Stimulated activated naive CD8-positive, alpha-beta T cell treated with anti-CD3 and anti-CD28 coated beads, Interleukin-15, Interleukin-2, amounts not matched to agents 100 U/mL and 50 U/mL, for 24 hours (primary cell): ENCODE results near the gene UQCRQ.
"Not testable (repeated sequence)": the region's sequence is repeated elsewhere in the genome, so short reads cannot be mapped to it uniquely, and the experiment has no call there.

Source experiments
- ATAC-seq: fragments of 150-1000 bp; cut with Tn5 transposase; one replicate; pipeline ENCODE4 v1.10.0; 2021
- DNase-seq: peaks from one replicate; pipeline ENCODE4 v3.0.0; 2021

The UQCRQ gene

GRCh38 chr5:132834057-132834456 is 32.4 kb upstream of the UQCRQ start:
- no peak for ATAC-seq
- no peak for DNase-seq

DNA sequence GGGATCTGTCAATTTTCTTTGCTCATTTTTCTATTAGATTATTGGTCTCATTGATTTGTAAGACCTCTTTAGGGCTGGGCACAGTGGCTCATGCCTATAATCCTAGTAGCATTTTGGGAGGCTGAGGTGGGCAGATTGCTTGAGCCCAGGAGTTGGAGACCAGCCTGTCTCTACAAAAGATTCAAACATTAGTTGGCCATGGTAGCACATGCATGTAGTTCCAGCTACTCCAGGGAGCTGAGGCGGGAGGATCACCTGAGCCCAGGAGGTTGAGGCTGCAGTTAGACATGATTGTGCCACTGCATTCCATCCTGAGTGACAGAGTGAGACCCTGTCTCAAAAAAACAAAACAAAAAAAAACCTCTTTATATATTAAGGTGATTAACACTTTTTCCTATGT is 29.6 kb upstream of the UQCRQ start:
- DNase-seq (no peak), ATAC-seq (no peak)

- DNase-seq: no peak
- no peak for ATAC-seq
Measured at GRCh38 chr5:132837868-132838267, 28.6 kb upstream of the UQCRQ start.

- no peak for DNase-seq
Measured at GRCh38 chr5:132838516-132839282, 27.7 kb upstream of the UQCRQ start.

GRCh38 chr5:132839426-132840301 is 26.8 kb upstream of the UQCRQ start:
- ATAC-seq: no peak
- no peak for DNase-seq

More at GRCh38 chr5:132838516-132839282, 27.7 kb upstream of the UQCRQ start:
- ATAC-seq: no peak

DNA sequence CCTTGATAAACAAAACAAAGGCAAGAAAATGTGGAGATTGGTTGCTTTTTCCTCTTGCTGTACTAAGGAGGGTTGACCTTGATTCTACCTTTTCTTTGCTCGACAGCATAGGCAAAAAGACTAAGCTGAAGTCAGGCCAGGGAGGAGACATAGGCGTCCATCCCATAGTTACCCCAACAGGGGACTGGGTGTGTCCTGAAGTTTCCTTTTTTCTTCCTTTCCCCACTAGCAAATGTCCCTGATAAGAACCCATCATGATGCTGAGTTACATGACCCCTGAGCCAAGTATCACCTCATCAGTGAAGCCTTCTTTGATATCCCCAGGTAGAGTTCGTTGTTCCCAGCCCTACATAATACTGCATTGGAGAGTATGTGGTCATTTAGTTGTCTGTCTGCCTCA is 26.1 kb upstream of the UQCRQ start:
- ATAC-seq (no peak), DNase-seq (no peak)

DNA sequence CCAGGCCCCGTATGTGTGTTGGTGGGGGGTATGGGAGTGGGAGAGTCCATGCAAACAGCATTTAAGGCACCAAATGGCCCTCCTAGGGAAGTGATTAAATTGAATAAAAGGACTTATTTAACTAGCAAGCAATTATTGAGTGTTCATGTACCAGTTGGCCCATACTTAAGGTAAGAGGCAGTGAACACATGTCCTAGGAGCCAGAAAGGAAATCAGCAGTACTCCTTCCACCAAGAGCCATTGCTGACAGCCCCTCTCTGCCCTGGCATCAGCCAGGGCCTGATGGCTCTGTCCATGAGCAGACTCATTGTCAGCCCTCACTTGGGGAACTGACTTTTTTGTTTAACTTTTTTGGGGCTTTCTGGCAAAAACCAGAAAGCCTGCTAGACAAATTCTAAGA is 25.5 kb upstream of the UQCRQ start:
- no peak for DNase-seq
- ATAC-seq: no peak

DNA sequence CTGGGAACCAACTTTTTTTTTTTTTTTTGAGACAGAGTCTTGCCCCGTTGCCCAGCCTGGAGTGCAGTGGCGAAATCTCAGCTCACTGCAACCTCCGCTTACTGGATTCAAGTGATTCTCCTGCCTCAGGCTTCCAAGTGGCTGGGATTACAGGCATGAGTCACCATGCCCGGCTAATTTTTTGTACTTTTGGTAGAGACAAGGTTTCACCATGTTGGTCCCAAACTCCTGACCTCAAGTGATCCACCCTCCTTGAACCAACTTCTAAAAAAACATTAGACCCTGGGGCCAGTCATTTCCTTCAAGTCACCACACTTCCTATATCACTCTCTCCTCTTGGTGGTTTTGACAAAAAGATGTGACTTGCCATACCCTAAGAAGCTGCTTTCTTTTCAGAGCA is 25.1 kb upstream of the UQCRQ start:
- no peak for ATAC-seq
- DNase-seq: no peak

DNA sequence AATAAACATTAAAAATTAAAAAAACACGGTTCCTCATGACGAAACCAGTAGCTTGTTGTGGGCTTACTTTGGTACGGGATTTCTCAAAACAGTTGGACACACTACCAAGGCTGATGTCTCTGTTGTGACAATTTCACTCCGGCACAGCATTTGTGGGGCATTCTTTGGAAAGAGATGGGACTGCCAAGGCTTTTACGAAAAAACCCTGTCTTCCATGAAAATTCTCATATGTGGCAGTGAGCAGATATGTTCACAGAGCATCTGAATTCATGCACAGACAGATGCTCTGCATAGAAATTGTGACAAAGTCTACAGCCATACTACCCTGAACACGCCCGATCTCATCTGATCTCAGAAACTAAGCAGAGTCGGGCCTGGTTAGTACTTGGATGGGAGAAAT is 18.2 kb upstream of the UQCRQ start:
- no peak for ATAC-seq
- DNase-seq: no peak

- DNase-seq (no peak), ATAC-seq (no peak)
Measured at GRCh38 chr5:132849347-132849746, 17.1 kb upstream of the UQCRQ start.

DNA sequence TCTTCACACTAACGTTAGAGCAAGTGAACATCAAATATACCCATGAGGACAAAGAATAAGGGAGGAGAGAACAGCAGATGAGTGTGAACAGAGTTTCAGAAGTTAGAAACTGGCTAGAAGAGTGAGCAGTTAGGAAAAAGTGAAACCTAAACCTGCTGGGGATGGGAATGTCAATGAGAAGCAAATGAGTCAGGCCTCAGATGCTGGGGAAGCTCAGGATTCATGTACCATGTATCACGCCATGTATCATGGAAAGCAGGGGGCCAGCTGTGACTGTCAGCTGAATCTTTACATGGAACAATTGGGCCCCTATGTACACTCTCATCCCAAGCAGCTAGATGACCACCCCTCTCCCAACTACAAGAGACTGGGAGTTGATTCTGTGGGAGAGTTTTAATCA is 16.4 kb upstream of the UQCRQ start:
- ATAC-seq: no peak
- no peak for DNase-seq

- no peak for DNase-seq
Measured at GRCh38 chr5:132853323-132853722, 13.1 kb upstream of the UQCRQ start.

DNA sequence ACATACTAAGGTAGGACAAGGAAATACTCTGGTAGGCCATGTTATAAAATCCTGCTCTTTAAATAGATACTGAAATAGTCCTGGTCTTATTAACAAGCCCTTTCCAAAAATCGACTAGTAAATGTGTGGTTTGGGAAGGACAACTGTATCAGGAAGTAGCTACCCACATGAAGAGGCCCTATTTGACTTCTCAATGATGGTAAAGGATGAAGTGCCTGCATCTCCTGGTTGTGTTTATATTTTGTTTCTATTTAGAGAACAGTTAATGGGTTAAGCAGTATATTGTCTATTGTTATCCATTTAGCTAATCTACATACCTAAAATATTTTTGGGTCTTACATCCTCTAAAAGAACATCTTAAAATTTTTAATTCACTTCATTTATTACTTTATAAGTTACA is 12.7 kb upstream of the UQCRQ start:
- DNase-seq: no peak
- no peak for ATAC-seq

More at GRCh38 chr5:132853323-132853722, 13.1 kb upstream of the UQCRQ start:
- no peak for ATAC-seq

DNA sequence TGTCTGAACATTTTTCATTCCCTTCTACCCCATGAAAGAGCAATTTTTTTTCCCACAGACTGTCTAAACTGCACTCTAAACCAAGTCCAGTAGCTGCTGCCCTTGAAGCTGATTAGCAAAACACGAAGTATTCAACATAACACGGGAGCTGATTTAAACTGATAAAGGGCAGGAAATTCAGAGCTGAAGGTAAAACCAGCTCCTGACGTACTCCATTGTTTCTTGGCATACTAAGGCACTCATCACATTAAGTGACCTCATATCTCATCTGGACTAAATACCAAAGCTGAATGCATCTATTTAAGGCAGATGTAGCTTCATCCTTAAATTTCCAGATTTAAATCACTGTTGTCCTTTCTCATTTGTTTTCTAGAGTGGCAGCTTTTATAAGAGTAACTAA is 12.1 kb upstream of the UQCRQ start:
- ATAC-seq (no peak), DNase-seq (no peak)

DNA sequence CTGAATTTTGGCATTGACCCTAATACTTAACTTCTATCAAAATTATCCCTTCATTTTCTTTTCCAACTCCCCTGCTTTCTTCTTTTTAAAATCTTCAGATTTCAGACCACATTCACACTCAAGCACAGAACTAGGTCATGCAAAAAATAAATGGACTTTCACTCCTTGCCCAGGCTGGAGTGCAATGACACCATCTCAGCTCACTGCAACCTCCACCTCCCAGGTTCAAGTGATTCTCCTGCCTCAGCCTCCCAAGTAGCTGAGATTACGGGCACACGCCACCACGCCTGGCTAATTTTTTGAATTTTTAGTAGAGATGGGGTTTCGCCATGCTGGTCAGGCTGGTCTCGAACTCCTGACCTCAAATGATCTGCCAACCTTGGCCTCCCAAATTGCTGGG is 11.4 kb upstream of the UQCRQ start:
- DNase-seq, ATAC-seq: not testable (repeated sequence)

GRCh38 chr5:132856011-132856410 is 10.4 kb upstream of the UQCRQ start:
- ATAC-seq (no peak), DNase-seq (no peak)

DNA sequence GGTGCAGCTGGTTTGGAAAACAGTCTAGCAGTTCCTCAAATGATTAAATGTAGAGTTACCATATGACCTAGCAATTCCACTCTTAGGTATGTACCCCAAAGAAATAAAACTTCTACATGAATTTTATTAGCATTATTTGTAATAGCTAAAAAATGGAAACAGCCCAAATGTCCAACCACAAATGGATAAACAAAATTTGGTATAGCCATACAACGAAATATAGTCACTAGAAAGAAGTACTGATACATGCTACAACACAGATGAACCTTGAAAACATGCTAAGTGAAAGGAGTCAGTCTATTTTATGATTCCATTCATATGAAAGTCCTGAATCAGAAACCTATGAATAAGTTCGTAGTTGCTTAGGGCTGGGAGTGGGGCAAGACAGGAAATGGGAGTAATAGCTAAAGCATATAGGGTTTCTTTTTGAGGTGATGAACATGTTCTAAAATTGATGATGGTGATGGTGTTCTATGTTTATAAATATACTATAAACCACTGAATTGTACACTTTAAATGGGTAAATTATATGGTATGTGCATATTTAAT is 6.5 kb upstream of the UQCRQ start:
- ATAC-seq: no peak
- no peak for DNase-seq

- no peak for DNase-seq
- no peak for ATAC-seq
Measured at GRCh38 chr5:132860742-132861141, 5.7 kb upstream of the UQCRQ start.

DNA sequence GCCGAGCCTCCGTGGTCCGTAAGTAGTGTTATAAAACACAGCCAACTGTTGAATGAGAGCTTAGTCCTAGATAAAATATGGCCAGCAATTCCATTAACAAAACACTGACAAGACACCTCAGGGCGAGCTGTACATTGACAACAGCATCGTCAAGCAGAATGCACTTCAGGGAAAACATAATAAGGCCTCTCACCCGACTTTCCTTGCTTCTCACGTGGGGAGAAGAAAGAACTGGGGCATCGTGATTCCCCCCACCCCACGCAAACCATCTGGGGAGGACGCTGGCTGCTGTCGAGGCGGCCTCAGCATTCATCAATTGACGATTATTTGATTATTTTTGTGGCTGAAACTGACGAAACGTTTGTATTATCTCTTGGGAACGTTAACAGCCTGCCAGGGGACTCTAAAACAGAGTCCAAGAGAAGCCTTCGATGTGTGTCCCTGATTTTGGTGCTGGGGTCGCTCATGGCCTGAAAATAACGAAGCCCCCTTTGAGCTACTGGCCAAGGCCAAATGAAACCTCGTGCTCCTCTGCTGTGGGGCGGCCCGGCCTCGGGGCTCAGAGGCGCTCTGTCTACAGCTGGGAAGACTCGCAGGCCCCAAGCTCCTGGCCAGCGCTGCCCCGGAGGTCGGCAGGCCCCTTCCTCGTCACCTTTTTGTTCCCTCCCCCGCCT is 637 bp upstream of the UQCRQ start:
- ATAC-seq: peak; percentile 35
- no peak for DNase-seq

GRCh38 chr5:132867046-132867451 is 607 bp downstream of the UQCRQ start:
- DNase-seq (no peak), ATAC-seq (no peak)

DNA sequence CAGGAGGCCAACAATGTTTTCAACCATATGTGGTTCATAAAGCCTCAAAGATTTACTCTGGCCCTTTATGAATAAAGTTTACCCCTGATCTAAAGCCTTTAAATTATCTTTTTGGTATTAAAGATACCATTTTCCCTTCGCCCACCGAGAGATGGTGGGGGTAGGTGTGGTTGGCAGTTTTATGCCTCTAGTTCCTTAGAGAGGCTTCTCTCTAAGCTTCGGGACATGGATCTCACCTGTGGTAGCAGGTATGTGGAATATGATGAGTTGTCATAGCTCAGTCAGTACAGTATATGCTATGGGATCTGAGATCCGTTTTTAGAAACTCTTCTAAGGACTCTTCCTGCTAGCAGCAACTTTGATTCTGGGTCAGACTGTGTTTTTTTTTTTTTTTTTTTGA is 2.3 kb downstream of the UQCRQ start:
- DNase-seq (no peak), ATAC-seq (no peak)

DNA sequence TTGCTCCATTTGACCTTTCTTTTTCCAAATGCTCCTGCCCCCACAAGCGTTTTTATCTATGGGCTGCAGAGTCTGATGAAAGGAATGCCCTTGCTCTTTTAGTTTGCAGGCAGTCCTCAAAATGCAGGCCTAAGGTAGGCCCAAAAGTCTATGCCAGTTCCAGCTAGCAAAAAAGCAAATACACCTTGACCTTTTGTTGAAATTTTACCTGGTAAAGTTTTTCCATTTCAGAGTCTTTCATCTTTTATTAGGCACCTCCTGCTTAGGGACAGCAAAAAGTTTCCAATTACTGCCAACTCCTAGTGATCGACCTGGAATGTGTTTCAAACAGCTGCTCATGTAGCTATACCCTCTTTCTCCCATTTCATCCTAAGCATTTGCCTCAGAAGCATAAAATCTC is 4.4 kb downstream of the UQCRQ start:
- DNase-seq (no peak), ATAC-seq (no peak)
